Measurements from ENCODE around the gene ATP5PB. TPM values are rescaled to one million over a fixed set of nuclear protein-coding genes. Genes with fewer than 3 reads are reported as not detected.

The ATP5PB gene
- polyA plus RNA-seq, 3 donors, result 112 to 597 (median 557) TPM

DNA sequence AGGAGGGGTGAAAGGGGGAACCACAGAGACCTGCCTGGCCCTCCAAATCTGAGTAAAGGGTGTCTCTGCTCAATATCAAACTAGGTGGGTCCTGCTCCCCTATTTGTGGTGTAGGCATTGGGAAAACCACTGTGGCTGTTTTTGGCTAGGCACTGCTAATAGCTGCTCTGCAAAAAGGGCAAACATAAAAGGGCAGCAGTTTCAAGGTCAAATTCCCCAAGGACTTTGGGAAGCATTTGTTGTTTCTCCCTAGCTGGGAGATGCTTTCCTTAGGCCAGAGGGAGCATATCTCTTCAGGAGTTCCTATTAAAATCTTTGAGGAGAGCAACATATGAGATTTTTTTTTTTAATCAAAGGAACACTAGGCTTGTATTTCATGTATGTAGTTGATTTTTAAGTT, 26.9 kb downstream of the ATP5PB start:
- peak overlapping the region; percentile 86 to 100 (median 96) for H3K4me3 ChIP-seq (replicated peaks in 1 of 3; ENCODE audit: low read depth in 2 of 3, low read length in 3 of 3)
- no peaks in the 10 kb centered on the region for H3K27me3 ChIP-seq (ENCODE audit: control insufficient read depth in 2 of 2, insufficient read depth in 2 of 2, low read length in 2 of 2)
- H2AFZ ChIP-seq (ENCODE audit: insufficient read depth, low read depth, low read length, poor library complexity, severe bottlenecking), result no peak overlapping the region
- H3K79me2 ChIP-seq (ENCODE audit: insufficient read depth, low read length), result peaks cover 66% of the 10 kb centered on the region
- Mint-ChIP-seq H3K9me3 (no peaks in the 10 kb centered on the region), H3K36me3 (peaks cover 31% of the 10 kb centered on the region in 2 donors), H3K27ac (peak overlapping the region in 6 of 7 donors; percentile 85 to 98 (median 94)), H3K4me1 (peaks cover 63% of the 10 kb centered on the region), H3K4me3 (peak overlapping the region; percentile 85 to 97), H3K27me3 (ENCODE audit: low read depth in 3 of 3) (no peaks in the 10 kb centered on the region)
- intact Hi-C loops (cut with micrococcal nuclease), result no loop called here
- no peak for DNase-seq
- H3K9ac ChIP-seq (ENCODE audit: insufficient read depth, low read length, poor library complexity, severe bottlenecking), result peak overlapping the region; percentile 86
- H3K9me3 ChIP-seq (replicated peaks in 1 of 2; ENCODE audit: control insufficient read depth in 1 of 2, insufficient read depth in 1 of 2, low read length in 2 of 2), result no peaks in the 10 kb centered on the region
- TF ChIP-seq, protein P1, sequence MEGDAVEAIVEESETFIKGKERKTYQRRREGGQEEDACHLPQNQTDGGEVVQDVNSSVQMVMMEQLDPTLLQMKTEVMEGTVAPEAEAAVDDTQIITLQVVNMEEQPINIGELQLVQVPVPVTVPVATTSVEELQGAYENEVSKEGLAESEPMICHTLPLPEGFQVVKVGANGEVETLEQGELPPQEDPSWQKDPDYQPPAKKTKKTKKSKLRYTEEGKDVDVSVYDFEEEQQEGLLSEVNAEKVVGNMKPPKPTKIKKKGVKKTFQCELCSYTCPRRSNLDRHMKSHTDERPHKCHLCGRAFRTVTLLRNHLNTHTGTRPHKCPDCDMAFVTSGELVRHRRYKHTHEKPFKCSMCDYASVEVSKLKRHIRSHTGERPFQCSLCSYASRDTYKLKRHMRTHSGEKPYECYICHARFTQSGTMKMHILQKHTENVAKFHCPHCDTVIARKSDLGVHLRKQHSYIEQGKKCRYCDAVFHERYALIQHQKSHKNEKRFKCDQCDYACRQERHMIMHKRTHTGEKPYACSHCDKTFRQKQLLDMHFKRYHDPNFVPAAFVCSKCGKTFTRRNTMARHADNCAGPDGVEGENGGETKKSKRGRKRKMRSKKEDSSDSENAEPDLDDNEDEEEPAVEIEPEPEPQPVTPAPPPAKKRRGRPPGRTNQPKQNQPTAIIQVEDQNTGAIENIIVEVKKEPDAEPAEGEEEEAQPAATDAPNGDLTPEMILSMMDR (IDR thresholded peaks at IDR 0.05), result no peak
- H3K27ac ChIP-seq (ENCODE audit: low read depth in 1 of 2, low read length in 2 of 2), result peak overlapping the region; percentile 60 to 97
- peak overlapping the region; percentile 89 for H3K4me2 ChIP-seq (replicated peaks; ENCODE audit: extremely low read depth, low read length, poor library complexity, severe bottlenecking)
- H4K20me1 ChIP-seq (ENCODE audit: insufficient read depth, low read length), result no peaks in the 10 kb centered on the region
- H3K36me3 ChIP-seq (replicated peaks in 1 of 2; ENCODE audit: control insufficient read depth in 1 of 2, insufficient read depth in 2 of 2, low read length in 2 of 2), result peaks cover 12 to 16% of the 10 kb centered on the region in 2 donors
- peaks cover 73 to 82% of the 10 kb centered on the region in 2 donors for H3K4me1 ChIP-seq (ENCODE audit: control insufficient read depth in 1 of 2, insufficient read depth in 2 of 2, low read length in 2 of 2)

DNA sequence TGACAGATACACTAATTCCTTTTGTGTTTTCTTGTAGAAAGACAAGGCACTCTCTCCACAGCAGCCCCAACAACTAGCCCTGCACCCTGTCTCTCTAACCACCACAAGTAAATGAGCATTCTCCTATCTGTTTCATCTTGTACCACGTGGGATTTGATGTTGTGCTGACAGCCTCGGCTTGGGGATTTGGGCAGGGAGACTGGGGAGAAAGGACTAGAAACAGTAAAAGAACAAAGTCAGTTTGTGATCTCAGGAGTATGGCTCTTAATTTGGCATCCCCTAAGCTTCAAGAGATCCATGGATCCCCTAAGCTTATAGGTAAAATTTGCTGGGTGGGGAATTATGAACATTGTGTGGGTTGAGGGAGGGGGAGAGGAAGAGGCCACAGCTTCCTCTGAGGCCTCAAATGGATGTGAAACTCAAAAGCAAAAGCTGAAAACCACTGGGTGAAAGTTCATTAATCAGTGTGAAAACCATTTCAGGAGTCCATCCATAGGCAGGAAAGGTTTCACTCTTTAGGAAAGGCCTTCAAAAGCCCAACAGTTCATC, 27.6 kb downstream of the ATP5PB start:
- Histone ChIP-seq H3K9ac (ENCODE audit: insufficient read depth, low read length, poor library complexity, severe bottlenecking) (peak overlapping the region; percentile 86), H3K4me3 (replicated peaks in 1 of 3; ENCODE audit: low read depth in 2 of 3, low read length in 3 of 3) (peak overlapping the region; percentile 86 to 100 (median 96)), H4K20me1 (ENCODE audit: insufficient read depth, low read length) (no peaks in the 10 kb centered on the region), H3K27ac (ENCODE audit: low read depth in 1 of 2, low read length in 2 of 2) (peak overlapping the region; percentile 60 to 97), H3K27me3 (ENCODE audit: control insufficient read depth in 2 of 2, insufficient read depth in 2 of 2, low read length in 2 of 2) (no peaks in the 10 kb centered on the region), H2AFZ (ENCODE audit: insufficient read depth, low read depth, low read length, poor library complexity, severe bottlenecking) (peak overlapping the region; percentile 31), H3K4me2 (replicated peaks; ENCODE audit: extremely low read depth, low read length, poor library complexity, severe bottlenecking) (peak overlapping the region; percentile 89), H3K4me1 (ENCODE audit: control insufficient read depth in 1 of 2, insufficient read depth in 2 of 2, low read length in 2 of 2) (peaks cover 73 to 82% of the 10 kb centered on the region in 2 donors), H3K79me2 (ENCODE audit: insufficient read depth, low read length) (peaks cover 66% of the 10 kb centered on the region), H3K36me3 (replicated peaks in 1 of 2; ENCODE audit: control insufficient read depth in 1 of 2, insufficient read depth in 2 of 2, low read length in 2 of 2) (peaks cover 12 to 16% of the 10 kb centered on the region in 2 donors), H3K9me3 (replicated peaks in 1 of 2; ENCODE audit: control insufficient read depth in 1 of 2, insufficient read depth in 1 of 2, low read length in 2 of 2) (no peaks in the 10 kb centered on the region)
- no CpG with 5 or more reads among the region's 2 CpGs for WGBS (ENCODE audit: insufficient coverage)
- peak overlapping the region in 6 of 7 donors; percentile 85 to 98 (median 94) for H3K27ac Mint-ChIP-seq
- H3K4me1 Mint-ChIP-seq, result peaks cover 69% of the 10 kb centered on the region
- H3K27me3 Mint-ChIP-seq (ENCODE audit: low read depth in 3 of 3), result no peaks in the 10 kb centered on the region
- H3K4me3 Mint-ChIP-seq, result peak overlapping the region; percentile 85 to 97
- TF ChIP-seq, protein P1 (IDR thresholded peaks at IDR 0.05), result no peak
- H3K36me3 Mint-ChIP-seq, result peaks cover 31% of the 10 kb centered on the region in 2 donors
- intact Hi-C loops (cut with micrococcal nuclease), result no loop called here
- no peaks in the 10 kb centered on the region for H3K9me3 Mint-ChIP-seq
- peak; percentile 23 to 40 (median 24) for DNase-seq

Data from CD14-positive monocyte (primary cell).